GM21528 (cell line): Measurements from ENCODE around the gene TOMM34.

Experiments used
- ATAC-seq: cut with Tn5 transposase; IDR thresholded peaks from one replicate; pipeline ENCODE4 v1.9.1; 2021; ENCODE audit warnings: mild to moderate bottlenecking, moderate library complexity; ENCODE audit not compliant: unreplicated experiment, low FRiP score

TOMM34 gene, protein sequence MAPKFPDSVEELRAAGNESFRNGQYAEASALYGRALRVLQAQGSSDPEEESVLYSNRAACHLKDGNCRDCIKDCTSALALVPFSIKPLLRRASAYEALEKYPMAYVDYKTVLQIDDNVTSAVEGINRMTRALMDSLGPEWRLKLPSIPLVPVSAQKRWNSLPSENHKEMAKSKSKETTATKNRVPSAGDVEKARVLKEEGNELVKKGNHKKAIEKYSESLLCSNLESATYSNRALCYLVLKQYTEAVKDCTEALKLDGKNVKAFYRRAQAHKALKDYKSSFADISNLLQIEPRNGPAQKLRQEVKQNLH

DNA sequence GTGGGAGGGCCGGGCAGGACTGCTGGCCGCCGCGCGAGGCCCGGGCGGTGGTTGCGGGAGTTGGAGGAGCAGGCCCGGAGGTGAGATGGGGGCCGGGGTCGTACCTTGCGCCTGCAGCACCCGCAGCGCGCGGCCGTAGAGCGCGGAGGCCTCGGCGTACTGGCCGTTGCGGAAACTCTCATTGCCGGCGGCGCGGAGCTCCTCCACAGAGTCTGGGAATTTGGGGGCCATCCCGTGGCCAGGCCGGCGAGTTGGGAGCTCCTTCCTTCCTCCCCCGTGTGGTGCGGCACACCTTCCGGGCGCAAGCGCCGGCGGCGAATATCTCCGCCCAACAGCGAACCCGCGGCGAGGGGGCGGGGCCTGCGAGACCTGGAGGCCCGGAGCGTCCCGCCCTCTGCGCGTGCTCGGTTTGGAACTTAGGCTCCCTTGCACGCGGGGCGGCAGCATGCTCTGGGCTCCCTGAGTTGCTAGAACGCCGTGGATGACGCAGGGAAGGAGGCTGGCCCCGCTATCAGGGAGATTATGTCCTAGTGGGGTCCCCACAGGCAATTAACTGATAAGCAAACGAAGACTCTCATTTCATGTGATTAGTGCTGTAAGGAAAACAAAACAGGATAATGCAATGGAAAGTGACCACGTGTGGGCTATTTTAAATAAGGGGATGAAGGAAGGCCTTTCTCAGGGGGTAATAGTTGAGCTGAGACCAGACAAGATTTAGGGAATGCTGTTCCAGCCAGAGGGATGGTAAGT is at the start of gene TOMM34:
TSS of gene TOMM34 (minus strand) at position 295 of the 750 bp plus-strand sequence. CDS start at position 231, 64 bp downstream.
- ATAC-seq = peak; percentile 79

DNA sequence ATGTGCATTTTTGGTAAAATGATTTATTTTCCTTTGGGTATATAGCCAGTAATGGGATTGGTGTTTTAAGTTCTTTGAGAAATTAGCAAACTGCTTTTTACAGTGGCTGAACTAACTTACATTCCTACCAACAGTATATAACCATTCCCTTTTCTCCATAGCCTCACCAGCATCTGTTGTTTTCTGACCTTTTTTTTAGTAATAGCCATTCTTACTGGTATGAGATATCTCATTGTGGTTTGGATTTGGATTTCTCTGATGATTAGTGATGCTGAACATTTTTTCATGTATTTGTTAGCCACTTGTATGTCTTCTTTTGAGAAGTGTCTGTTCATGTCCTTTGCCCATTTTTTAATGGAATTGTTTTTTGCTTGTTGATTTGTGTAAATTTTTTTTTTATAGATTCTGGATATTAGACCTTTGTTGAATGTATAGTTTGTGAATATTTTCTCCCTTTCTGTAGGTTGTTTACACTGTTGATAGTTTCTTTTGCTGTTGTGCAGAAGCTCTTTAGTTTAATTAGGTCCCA is 48.4 kb upstream of the TOMM34 start:
- no peak for ATAC-seq

DNA sequence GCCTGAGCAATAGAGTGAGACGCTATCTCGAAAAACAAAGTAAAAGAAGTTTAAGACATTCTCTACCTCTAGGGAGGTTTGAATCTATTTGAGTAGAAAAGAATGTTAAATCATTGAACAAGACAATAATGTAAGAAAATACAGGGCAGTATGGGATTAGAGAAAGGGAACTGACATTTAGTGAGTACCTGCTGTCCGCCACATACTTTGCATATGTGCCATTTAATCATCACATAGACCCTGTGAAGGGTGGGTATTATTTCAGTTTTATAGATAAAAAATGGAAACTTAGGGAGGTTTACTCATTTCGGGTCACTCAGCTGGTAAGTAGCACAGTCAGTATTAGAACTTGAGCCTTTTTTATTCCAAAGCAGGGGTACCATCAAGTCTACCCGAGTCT is 37.5 kb upstream of the TOMM34 start:
- ATAC-seq = no peak

DNA sequence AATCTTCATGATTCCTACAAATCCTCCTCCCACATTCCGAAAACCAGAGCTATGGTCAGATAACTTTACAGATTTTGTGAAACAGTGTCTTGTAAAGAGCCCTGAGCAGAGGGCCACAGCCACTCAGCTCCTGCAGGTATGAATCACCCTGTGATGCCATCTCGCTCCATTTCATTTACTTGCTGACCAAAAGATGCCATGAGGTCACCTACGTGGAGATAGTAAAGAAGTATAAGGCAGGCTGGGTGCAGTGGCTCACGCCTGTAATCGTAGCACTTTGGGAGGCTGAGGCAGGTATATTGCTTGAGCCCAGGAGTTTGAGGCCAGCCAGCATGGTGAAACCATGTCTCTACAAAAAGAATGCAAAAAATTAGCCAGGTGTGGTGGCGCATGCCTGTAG is 37.0 kb upstream of the TOMM34 start:
- no peak for ATAC-seq

DNA sequence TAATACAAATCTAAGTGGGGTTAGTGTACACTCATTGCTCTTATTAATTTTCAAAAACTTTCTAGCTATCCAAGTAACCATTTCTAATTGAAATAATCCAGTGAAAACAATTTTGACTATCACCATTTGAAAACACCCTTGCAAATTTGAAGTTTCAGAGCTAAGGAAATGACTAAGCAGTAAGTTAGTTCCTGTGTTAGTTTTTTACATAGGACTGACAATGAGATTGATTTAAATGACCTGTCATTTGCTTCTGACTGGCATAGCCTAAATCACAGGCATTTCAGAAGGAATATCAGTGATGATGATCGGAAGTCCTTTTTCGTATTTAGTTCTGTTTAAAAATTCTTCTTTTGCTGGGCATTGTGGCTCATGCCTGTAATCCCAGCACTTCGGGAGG is 33.1 kb upstream of the TOMM34 start:
- ATAC-seq = no peak

DNA sequence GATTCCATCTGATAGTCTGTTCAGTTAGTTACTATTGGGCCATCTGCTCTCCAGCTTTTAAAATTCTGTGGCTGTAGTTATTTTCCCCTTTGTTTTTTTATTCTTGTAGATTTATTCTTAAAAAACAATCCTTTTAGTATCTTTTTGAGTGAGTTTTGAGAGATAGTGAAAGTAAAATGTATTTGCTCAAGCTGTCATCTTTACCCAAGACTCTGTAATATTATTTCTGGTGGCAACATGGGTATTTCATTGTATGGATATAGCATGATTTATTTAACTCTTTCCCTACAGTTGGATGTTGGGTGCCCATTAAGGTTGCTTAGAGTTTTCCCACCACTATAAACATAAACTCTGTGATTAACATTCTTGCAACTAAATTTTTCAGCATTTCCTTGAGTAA is 30.8 kb upstream of the TOMM34 start:
- ATAC-seq = no peak

DNA sequence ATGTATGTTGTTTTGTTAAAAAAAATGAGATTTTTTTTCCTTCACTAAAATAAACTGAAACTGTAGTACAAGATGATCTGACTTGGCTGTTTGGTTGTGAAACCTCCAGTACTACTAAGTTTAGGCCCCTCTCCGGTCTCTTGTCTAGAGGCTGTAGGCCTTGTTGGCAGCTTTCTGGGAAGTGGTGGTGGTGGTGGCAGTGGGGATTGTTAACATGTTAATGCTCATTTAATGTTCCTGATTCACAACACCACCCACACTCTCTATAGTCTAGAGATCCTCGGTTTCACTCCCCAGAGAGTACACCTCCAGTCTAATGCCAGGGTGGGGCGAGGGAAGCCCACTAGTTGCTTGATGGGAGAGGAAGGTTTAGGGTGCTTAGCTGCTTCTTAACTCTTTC is 30.2 kb upstream of the TOMM34 start:
- ATAC-seq = no peak

DNA sequence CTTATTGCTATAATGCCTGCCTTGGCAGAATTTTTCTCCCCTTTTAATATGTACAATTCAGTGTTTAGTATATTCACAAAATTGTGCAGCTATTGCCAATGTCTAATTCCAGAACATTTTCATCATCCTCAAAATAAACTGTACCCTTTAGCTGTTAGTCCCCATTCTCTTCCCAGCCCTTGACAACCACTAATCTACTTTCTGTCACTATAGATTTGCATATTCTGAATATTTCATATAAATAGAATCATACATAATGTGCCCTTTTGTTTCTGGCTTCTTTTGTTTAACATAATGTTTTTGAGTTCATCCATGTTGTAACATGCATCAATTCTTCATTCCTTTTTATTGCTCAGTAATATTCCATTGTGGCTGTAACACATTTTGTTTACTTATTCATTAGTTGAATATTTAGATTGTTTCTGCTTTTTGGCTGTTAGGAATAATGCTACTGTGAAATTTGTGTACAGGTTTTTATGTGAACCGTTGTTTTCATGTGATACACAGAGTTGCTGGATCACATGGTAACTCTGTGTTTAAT is 28.5 kb upstream of the TOMM34 start:
- no peak for ATAC-seq

DNA sequence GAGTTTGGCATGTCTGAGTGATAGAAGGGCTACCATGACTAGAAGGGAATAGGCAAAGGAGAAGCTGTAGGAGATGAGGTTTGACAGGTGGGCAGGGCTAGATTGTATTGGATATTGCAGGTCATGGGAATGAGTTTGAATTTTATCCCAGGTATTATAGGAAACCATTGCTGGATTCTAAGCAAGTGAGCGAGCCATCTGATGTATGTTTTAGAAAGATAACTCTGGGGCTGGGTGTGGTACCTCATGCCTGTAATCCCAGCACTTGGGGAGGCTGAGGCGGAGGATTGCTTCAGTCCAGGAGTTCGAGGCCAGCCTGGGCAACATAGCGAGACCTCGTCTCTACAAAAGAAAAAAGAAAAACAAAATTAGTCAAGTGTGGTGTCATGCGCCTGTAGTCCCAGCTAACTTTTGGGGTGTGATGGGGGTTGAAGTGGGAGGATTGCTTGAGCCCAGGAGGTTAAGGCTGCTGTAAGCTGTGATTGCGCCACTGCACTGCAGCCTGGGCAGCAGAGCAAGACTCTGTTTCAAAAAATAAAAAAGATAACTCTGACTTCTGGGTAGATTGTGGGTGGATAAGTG is 23.0 kb upstream of the TOMM34 start:
- ATAC-seq = no peak

DNA sequence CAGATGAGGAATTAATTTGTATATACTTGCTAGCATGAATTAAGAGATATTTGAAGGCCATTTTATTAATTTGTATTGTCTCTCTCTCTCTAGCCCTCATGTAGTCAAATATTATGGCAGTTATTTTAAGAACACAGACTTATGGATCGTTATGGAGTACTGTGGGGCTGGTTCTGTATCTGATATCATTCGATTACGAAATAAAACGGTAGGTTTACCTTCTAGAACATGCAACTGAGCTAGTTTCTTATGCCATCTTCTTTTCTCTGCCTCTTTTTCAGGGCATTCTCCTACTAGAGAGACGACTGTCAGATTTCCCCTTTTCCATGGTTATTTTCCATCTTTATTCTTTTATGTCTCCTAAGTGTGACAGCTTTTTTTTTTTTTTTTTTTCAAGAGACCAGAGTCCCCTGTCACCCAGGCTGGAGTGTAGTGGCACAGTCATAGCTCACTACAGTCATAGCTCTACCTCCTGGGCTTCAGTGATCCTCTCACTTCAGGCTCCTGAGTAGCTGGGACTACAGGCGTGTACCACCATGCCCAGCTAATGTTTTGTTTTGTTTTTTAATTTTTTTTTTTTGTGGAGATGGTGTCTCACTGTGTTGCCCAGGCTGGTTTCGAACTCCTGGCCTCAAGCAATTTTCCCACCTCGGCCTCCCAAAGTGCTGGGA is 21.7 kb upstream of the TOMM34 start:
- no peak for ATAC-seq

DNA sequence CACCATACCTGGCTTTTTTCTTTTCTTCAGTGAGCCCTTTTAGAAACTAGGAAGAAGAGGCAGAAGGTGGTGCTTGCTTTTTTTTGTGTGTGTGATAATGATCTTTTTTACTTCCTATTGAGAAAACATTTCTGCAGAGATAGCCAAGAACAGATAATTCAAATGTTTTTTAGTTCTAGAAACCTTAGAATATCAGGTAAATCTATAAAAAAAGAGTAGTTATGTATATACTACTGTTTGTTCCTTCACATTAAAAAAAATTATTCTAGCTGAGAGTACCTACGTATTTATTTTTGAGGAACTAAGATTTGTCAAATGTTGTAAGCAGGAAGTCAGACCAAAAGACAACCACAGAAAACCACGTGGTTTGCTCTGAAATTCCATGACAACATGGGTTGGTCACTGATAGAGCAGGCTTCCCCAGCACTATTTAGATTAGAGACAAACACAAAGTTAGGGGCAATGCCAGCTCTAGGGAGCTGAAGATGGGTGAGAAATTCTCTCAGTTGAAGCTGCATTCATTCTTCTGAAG is 19.0 kb upstream of the TOMM34 start:
- ATAC-seq = peak; percentile 83

DNA sequence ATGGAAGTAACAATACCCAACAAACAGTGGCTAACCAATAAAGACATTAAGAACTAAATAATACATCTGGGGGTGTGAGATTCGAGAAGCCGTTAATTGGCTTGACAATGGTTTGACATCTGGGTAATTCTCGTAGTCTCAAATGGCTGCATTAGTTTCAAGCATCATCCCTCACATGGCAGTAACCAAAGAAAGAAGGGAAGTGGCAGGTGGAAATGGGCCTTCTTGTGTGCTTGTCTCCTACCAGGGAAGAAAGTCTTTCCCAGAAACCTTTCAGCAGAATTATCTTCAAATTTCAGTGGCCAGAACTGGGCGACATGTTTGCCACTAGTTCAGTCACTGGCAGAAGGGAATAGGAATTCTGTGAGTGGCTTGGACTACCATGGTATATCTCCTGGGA is 16.5 kb upstream of the TOMM34 start:
- no peak for ATAC-seq

DNA sequence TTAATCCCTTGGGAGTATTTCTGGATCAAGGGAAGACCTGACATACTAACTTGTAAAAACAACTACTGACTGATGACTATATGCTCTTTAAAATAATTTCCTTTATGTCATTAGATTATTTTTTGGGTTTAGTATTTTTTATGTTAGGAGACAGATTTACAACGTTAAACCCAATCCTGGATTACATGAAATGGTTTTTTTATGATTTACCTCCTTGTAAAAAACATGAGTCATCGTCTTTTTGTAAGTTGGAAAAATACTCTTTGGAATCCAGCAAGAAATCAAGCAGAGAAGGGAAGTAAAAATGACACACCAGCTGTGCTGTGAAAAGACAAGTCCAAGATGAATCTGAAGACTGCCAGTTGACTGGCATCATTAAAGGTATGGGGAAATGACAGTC is 12.9 kb upstream of the TOMM34 start:
- ATAC-seq = no peak

DNA sequence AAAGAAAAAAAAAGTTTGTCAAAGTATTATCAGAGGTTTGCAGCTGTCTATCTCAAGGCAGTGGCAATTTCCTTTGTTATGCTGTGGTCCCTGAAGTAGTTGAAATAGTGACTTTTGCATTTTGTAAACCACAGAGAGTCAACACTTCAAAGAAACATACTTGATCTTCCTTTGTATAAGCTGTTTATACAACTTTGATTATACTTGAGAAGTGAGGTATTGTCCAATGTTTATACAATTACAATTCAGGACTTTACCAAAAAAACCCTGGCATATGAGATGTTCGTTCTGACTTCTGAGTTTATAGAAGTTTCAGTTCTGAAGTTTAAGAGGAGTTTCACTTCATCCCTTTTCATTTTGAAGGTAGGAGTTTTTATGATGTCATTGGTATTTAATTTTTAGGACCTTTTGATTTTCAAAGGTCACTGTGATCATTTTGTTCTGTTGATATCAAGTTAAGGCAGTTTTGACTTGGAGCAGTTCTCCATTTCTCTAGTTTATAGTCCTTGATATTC is 10.1 kb upstream of the TOMM34 start:
- ATAC-seq = no peak

DNA sequence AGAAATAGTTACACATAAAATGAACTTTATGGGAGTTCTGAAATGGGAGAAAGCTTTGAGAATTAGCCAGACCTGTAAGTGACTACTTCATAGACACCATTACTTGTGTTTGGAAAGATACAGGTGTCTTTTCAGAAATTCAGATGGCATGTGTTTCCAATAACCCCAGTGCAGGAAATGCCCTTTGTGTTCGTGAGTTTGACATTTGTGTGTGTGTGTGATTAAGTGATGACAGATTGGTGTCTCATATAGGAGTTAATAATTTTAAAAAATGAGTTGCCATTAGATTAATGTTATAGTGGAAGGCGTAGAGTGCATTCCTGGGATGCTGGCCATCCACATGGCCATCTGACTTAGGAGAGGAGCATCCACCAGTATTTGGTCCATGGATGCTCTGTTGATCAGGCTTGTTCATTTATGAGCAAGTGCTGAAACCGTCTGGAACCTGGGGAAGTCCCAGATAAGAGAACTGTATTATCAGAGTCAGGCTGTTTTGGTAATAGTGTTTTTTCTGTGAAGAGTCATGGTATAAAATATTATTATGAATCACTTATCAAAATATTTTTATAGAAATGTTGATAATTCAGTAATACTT is 9.2 kb upstream of the TOMM34 start:
- ATAC-seq = no peak

DNA sequence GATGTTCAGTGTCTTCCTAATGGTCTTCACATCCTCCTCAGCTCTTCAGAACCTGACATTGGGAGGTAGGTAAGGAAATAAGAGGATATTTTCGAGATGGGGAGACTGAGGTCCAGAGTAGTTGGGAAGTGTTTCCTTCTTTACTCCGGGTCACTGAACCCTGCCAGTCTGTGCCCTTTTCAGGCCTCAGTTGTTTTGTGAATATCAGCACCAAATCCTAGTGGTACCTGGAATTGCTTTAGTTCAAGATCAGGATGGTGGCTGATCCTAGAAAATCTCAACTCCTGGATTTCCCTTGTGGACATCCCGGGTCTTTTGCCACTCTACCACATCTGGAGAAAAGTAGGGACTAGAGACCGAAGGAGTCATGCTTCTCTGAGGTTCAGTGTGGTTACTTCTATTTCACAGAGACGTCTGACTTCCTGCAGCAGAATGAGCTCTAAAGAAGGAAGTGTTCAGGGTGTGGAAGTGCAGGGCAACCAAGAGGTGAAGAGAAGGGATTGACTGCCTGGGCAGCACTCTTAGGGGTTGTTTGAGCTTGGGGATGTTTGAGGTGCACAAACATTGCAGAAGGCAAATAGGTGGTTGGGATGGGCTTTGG is 7.1 kb upstream of the TOMM34 start:
- no peak for ATAC-seq

DNA sequence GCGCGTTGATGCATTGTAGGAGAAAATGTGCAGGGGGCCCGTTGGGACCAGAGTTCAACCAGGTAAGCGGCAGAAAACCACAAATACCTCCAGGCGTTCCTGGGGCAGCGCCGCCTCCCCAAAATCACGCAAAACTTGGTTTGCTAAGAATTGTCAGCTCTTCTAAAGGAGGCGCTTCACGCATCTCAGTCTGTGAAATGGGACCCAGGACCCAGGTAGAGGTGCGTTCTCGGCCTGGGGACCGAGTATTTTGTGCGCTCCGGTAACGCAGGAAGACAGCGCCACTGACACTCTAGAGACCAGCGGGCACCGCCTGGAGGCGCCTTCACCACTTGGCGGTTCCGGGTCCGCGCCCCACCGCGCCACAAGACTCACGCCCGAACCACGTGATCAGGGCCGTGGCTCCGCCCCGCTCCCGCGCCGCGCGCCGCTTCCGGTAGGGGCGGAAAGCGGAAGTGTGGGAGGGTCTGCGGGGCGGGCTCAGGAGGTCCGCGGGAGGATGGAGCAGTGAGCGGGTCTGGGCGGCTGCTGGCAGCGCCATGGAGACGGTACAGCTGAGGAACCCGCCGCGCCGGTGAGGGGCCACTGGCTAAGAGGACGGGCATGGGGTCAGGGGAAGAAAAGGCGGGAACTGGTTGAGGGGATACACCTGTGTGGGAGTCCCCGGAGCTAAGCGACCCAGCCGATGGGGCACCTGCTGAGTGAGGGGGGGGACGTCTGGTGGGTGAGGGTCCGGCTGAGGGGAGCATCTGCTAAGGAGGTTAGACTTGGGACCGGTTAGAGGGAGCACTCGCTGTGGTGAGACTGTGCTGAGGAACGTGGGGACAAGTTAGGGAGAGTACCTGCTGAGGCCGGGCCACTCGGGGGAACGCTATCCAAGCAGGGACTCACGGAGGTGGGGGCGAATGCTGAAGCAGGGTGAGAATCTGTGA is 6.1 kb upstream of the TOMM34 start, which contains the start of gene STK4:
TSS of gene STK4 (plus strand) at position 483 of the 932 bp plus-strand sequence. CDS start at position 540, 57 bp downstream.
- ATAC-seq = peak; percentile 62

DNA sequence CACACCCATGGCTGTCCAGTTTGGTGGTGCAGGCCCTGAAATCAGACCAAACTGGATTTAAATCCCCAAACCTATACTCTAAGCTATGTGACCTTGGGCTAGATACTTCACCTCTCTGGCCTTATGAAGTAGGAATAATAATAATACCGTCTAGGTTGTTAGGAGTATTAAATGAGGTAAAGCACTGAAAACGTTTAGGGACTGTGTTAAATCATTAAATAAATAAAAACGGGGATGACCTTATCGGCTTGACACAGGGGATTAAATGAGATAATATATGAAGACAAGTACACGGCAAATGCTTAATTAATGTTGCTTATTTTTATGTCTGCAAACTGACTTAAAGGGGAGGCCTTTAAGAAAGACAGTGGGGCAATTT is 5.4 kb upstream of the TOMM34 start:
- ATAC-seq = no peak
